GM21381 (cell line): ENCODE results near the gene ASGR1.
"Not testable (repeated sequence)": the region's sequence is repeated elsewhere in the genome, so short reads cannot be mapped to it uniquely, and the experiment has no call there.

Experiments used
- ATAC-seq: cut with Tn5 transposase; IDR thresholded peaks from one replicate; pipeline ENCODE4 v1.9.1; 2021; ENCODE audit warnings: mild to moderate bottlenecking, moderate library complexity; ENCODE audit not compliant: unreplicated experiment

The ASGR1 gene

GRCh38 chr17:7128160-7128559 is 51.0 kb downstream of the ASGR1 start:
- no peak for ATAC-seq

- not testable (repeated sequence) for ATAC-seq
These were observed 51.7 kb downstream of the ASGR1 start for GRCh38 chr17:7127501-7127900.

GRCh38 chr17:7126386-7126785 is 52.8 kb downstream of the ASGR1 start:
- ATAC-seq, result not testable (repeated sequence)

- ATAC-seq, result no peak
These were observed 54.2 kb downstream of the ASGR1 start for GRCh38 chr17:7124923-7125322.

GRCh38 chr17:7123844-7124243 is 55.3 kb downstream of the ASGR1 start:
- no peak for ATAC-seq
